OCI-LY7 (cell line): ENCODE results near the gene TBC1D21.

Experiments used
- EZH2phosphoT487 ChIP-seq: fragments of 200-600 bp; sonication (generic); IDR thresholded peaks from 2 replicates; pipeline ENCODE4 v1.6.1; 2018; ENCODE audit warnings: low read depth, borderline replicate concordance, mild to moderate bottlenecking, mixed run types, antibody characterized with exemption, low read length, moderate library complexity, mixed read lengths
- TF ChIP-seq, protein P1 (sequence below): fragments of 200-600 bp; sonication (generic); conservative IDR thresholded peaks from 2 replicates; pipeline ENCODE4 v1.5.1; 2014; ENCODE audit warnings: mild to moderate bottlenecking, antibody characterized with exemption, low read length, moderate library complexity, mixed read lengths

DNA sequence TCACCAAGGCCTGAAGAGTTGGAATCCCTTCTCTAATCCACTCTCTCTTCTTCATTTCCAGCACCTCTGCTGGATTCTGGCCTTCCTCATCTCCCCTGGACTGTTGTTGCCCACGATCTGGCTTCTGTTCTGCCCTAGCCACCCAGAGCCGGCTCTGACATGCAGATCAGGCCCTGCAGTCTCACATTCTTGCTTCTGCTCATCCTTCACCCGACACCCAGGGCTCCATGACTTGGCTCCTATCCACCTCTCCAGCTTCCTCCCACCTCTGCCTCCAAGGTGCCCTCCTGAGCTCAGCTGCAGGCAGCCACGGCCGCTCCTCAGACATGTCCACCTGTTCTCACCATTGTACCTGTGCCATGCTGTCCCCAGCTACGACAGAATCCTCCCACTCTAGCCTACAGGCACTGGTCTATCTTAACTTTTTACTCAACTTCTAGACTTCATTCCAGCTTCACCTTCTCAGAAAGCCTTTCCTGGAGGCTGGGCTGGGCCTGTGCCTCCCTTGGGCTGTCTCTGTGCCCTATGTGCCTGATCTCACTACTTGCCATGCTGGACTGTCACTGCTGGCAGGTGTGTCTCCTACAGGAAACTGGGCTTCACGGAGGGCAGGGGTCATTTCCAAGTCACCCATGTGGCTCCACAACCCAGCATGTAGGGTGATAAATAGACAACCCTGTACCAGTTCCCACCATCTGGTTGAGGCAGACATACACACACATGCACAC is 16.0 kb upstream of the TBC1D21 start:
- TF ChIP-seq, protein P1, sequence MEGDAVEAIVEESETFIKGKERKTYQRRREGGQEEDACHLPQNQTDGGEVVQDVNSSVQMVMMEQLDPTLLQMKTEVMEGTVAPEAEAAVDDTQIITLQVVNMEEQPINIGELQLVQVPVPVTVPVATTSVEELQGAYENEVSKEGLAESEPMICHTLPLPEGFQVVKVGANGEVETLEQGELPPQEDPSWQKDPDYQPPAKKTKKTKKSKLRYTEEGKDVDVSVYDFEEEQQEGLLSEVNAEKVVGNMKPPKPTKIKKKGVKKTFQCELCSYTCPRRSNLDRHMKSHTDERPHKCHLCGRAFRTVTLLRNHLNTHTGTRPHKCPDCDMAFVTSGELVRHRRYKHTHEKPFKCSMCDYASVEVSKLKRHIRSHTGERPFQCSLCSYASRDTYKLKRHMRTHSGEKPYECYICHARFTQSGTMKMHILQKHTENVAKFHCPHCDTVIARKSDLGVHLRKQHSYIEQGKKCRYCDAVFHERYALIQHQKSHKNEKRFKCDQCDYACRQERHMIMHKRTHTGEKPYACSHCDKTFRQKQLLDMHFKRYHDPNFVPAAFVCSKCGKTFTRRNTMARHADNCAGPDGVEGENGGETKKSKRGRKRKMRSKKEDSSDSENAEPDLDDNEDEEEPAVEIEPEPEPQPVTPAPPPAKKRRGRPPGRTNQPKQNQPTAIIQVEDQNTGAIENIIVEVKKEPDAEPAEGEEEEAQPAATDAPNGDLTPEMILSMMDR = no peak
- TF ChIP-seq EZH2phosphoT487 = no peak
